ES-I3 (cell line): ENCODE data around the gene IDH2.

Experiments
- H3K36me3 ChIP-seq: 2 replicates; pipeline ENCODE4 v1.6.1; 2013; ENCODE audit warnings: mild to moderate bottlenecking, low read length, control low read depth, moderate library complexity; ENCODE audit not compliant: insufficient read depth
- H3K4me1 ChIP-seq: 2 replicates; pipeline ENCODE4 v1.6.1; 2013; ENCODE audit warnings: mild to moderate bottlenecking, control low read depth, low read length; ENCODE audit not compliant: insufficient read depth
- H3K9ac ChIP-seq: 2 replicates; pipeline ENCODE4 v1.6.1; 2013; ENCODE audit warnings: low read depth, mild to moderate bottlenecking, low read length, moderate library complexity
- H3K9me3 ChIP-seq: 2 replicates; pipeline ENCODE4 v1.6.1; 2013; ENCODE audit warnings: mild to moderate bottlenecking, low read length, moderate library complexity; ENCODE audit not compliant: control insufficient read depth, insufficient read depth

The IDH2 gene

GRCh38 chr15:90103701-90104329 is 1.5 kb upstream of the IDH2 start:
- Histone ChIP-seq H3K4me1 (peaks cover 16% of the 10 kb centered on the region; the same call in 1 of the 2 replicates), H3K36me3 (no peaks in the 10 kb centered on the region), H3K9ac (no peak overlapping the region)

GRCh38 chr15:90101130-90101968 is 919 bp downstream of the IDH2 start:
- Histone ChIP-seq H3K9ac (peak overlapping the region; percentile 89), H3K9me3 (no peaks in the 10 kb centered on the region), H3K36me3 (no peaks in the 10 kb centered on the region), H3K4me1 (peaks cover 17% of the 10 kb centered on the region)

More at GRCh38 chr15:90103701-90104329, 1.5 kb upstream of the IDH2 start:
- H3K9me3 ChIP-seq: no peaks in the 10 kb centered on the region

- Histone ChIP-seq H3K36me3 (no peaks in the 10 kb centered on the region), H3K9me3 (no peaks in the 10 kb centered on the region), H3K9ac (no peak overlapping the region), H3K4me1 (peaks cover 21% of the 10 kb centered on the region)
Measured at GRCh38 chr15:90099868-90100831, 2.1 kb downstream of the IDH2 start.

- H3K4me1 ChIP-seq: peaks cover 23% of the 10 kb centered on the region
- no peaks in the 10 kb centered on the region for H3K36me3 ChIP-seq
- H3K9ac ChIP-seq: no peak overlapping the region
- no peaks in the 10 kb centered on the region for H3K9me3 ChIP-seq
Measured at GRCh38 chr15:90099072-90099867, 3.0 kb downstream of the IDH2 start.

- no peaks in the 10 kb centered on the region for H3K9me3 ChIP-seq
- H3K36me3 ChIP-seq: no peaks in the 10 kb centered on the region
- H3K9ac ChIP-seq: no peak overlapping the region
- H3K4me1 ChIP-seq: peaks cover 23% of the 10 kb centered on the region
Measured at GRCh38 chr15:90097475-90097874, 4.8 kb downstream of the IDH2 start.

- H3K36me3 ChIP-seq: no peaks in the 10 kb centered on the region
- peaks cover 18% of the 10 kb centered on the region for H3K4me1 ChIP-seq
- no peaks in the 10 kb centered on the region for H3K9me3 ChIP-seq
- no peak overlapping the region for H3K9ac ChIP-seq
Measured at GRCh38 chr15:90095521-90095959, 6.7 kb downstream of the IDH2 start.

GRCh38 chr15:90091156-90091931 is 10.9 kb downstream of the IDH2 start:
- Histone ChIP-seq H3K36me3 (no peaks in the 10 kb centered on the region), H3K4me1 (peaks cover 8% of the 10 kb centered on the region; the same call in 1 of the 2 replicates), H3K9me3 (no peaks in the 10 kb centered on the region), H3K9ac (no peak overlapping the region)

GRCh38 chr15:90090226-90090848 is 11.9 kb downstream of the IDH2 start:
- no peaks in the 10 kb centered on the region for H3K9me3 ChIP-seq
- H3K9ac ChIP-seq: no peak overlapping the region
- H3K4me1 ChIP-seq: 0 out of 2 replicates have a peak, but pooled peaks cover 4% of the 10 kb centered on the region
- no peaks in the 10 kb centered on the region for H3K36me3 ChIP-seq

GRCh38 chr15:90087454-90088154 is 14.7 kb downstream of the IDH2 start:
- peaks cover under 1% of the 10 kb centered on the region; the same call in 1 of the 2 replicates for H3K4me1 ChIP-seq
- no peak overlapping the region for H3K9ac ChIP-seq
- H3K9me3 ChIP-seq: no peaks in the 10 kb centered on the region
- no peaks in the 10 kb centered on the region for H3K36me3 ChIP-seq

GRCh38 chr15:90086868-90087268 is 15.4 kb downstream of the IDH2 start:
- H3K36me3 ChIP-seq: no peaks in the 10 kb centered on the region

GRCh38 chr15:90085565-90085964 is 16.7 kb downstream of the IDH2 start:
- peaks cover 4% of the 10 kb centered on the region; the same call in 1 of the 2 replicates for H3K4me1 ChIP-seq
- no peak overlapping the region for H3K9ac ChIP-seq
- no peaks in the 10 kb centered on the region for H3K9me3 ChIP-seq
- H3K36me3 ChIP-seq: no peaks in the 10 kb centered on the region

More at GRCh38 chr15:90086868-90087268, 15.4 kb downstream of the IDH2 start:
- Histone ChIP-seq H3K4me1 (peaks cover 4% of the 10 kb centered on the region; the same call in 1 of the 2 replicates), H3K9me3 (no peaks in the 10 kb centered on the region), H3K9ac (no peak overlapping the region)

GRCh38 chr15:90084876-90085423 is 17.3 kb downstream of the IDH2 start:
- H3K36me3 ChIP-seq: no peaks in the 10 kb centered on the region; the same call in 1 of the 2 replicates
- H3K4me1 ChIP-seq: peaks cover 4% of the 10 kb centered on the region; the same call in 1 of the 2 replicates
- no peaks in the 10 kb centered on the region for H3K9me3 ChIP-seq
- H3K9ac ChIP-seq: no peak overlapping the region
